ENCODE results near the gene RPL32.

The RPL32 gene

DNA sequence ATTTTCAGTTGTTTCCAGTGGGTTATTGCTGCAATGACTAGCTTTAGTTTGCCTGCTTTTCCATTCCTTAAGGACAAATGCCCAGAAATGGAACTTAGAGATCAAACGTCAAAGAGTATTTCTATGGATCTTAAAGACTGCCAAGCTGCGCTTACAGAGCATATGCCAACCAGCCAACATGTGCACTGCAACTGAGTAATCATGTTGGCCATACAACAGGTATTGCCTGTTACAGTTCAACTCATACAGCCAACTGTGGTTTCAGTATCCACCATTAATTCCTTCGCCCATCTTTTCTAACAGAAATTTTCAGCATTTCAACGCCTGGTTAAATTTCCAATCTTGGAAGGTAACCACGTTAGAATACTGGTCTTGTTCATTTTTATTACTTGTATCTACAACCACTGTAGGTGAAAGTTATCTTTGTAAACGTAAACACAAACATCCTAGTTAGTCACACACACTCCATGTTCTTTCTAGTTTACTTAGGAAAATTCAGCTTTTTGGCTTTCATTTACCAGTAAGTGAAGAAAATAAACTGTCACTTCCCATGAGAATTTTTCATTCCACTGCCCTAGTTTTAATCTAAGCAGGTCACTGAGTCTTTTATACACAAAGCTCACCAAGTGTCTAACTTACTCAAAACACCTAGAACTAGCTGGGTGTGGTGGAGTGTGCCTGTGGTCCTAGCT, 3.9 kb downstream of the RPL32 start:
- TF ChIP-seq, protein P1, sequence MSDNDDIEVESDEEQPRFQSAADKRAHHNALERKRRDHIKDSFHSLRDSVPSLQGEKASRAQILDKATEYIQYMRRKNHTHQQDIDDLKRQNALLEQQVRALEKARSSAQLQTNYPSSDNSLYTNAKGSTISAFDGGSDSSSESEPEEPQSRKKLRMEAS (IDR thresholded peaks at IDR 0.05) = no peak
- TF ChIP-seq EP300 (IDR thresholded peaks at IDR 0.05; ENCODE audit: borderline replicate concordance) = no peak
- no peak for TF ChIP-seq TEAD4 (IDR thresholded peaks at IDR 0.05)
- TF ChIP-seq TCF12 (IDR thresholded peaks at IDR 0.05; ENCODE audit: low read depth) = no peak
- no peak for TF ChIP-seq NFIC (IDR thresholded peaks at IDR 0.05)
- no peak for TF ChIP-seq YY1 (IDR thresholded peaks at IDR 0.05; ENCODE audit: low read depth)
- no peak for TF ChIP-seq EGR1 (IDR thresholded peaks at IDR 0.05)
- no peak for TF ChIP-seq FOXM1 (IDR thresholded peaks at IDR 0.05; ENCODE audit: borderline replicate concordance, low read depth)
- TF ChIP-seq ZBTB7A (IDR thresholded peaks at IDR 0.05; ENCODE audit: low read depth) = no peak
- TF ChIP-seq CEBPB (IDR thresholded peaks at IDR 0.05) = no peak
- TF ChIP-seq, protein P2, sequence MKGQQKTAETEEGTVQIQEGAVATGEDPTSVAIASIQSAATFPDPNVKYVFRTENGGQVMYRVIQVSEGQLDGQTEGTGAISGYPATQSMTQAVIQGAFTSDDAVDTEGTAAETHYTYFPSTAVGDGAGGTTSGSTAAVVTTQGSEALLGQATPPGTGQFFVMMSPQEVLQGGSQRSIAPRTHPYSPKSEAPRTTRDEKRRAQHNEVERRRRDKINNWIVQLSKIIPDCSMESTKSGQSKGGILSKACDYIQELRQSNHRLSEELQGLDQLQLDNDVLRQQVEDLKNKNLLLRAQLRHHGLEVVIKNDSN (IDR thresholded peaks at IDR 0.05) = no peak

GRCh38 chr3:12835052-12835665, 6.2 kb downstream of the RPL32 start:
- TF ChIP-seq, protein P1 (IDR thresholded peaks at IDR 0.05) = no peak
- no peak for TF ChIP-seq REST (IDR thresholded peaks at IDR 0.05; ENCODE audit: low read depth)

DNA sequence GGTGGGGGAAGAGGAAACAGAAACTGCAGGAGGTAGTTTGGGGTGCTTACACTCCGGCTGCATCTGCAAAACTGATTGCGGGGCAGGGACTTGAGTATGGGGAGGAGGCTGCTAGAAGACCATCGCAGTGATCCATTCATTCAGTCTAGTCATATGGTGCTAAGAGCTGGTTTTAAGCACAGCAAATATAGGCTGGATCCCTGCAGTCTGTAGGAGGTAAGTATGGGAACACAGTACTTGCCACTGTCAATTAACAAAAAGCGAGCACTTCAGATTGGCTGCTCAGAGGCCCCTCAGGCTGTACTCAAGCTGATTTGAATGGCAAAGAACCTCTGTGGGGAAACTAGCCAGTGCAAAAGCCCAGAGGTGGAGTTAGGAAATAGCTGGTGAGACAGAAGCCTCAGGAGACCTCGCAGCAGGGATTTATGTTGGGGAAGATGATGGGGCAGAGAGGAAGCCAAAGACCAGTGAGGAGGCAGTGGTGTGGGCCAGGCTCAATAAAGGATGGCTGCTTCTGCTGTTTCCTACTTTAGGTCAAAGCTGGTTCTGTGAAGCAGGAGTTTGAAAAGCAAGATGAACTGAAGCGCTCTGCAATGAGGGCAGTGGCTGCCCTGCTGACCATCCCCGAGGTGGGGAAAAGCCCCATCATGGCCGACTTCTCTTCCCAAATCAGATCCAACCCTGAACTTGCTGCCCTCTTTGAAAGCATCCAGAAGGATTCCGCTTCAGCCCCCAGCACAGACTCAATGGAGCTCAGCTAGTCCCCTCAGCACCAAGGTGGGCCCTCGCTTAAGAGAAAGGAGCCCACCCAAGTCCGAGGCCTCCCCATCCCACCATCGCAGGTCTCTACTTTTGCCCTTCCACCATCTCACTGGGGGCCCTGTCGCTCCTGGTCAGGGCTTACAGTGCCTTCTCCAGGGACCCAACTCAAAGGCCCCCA, 7.9 kb downstream of the RPL32 start:
- TF ChIP-seq TEAD4 (IDR thresholded peaks at IDR 0.05) = no peak
- TF ChIP-seq, protein P1 (IDR thresholded peaks at IDR 0.05) = no peak
- TF ChIP-seq TCF12 (IDR thresholded peaks at IDR 0.05; ENCODE audit: low read depth) = no peak
- no peak for TF ChIP-seq NFIC (IDR thresholded peaks at IDR 0.05)
- TF ChIP-seq, protein P2 (IDR thresholded peaks at IDR 0.05) = no peak
- TF ChIP-seq REST (IDR thresholded peaks at IDR 0.05; ENCODE audit: low read depth) = no peak
- no peak for TF ChIP-seq RAD21 (IDR thresholded peaks at IDR 0.05; ENCODE audit: low read depth)
- no peak for TF ChIP-seq TAF1 (IDR thresholded peaks at IDR 0.05; ENCODE audit: low read depth)
- TF ChIP-seq YY1 (IDR thresholded peaks at IDR 0.05; ENCODE audit: low read depth) = no peak
- no peak for TF ChIP-seq ZBTB7A (IDR thresholded peaks at IDR 0.05; ENCODE audit: low read depth)

DNA sequence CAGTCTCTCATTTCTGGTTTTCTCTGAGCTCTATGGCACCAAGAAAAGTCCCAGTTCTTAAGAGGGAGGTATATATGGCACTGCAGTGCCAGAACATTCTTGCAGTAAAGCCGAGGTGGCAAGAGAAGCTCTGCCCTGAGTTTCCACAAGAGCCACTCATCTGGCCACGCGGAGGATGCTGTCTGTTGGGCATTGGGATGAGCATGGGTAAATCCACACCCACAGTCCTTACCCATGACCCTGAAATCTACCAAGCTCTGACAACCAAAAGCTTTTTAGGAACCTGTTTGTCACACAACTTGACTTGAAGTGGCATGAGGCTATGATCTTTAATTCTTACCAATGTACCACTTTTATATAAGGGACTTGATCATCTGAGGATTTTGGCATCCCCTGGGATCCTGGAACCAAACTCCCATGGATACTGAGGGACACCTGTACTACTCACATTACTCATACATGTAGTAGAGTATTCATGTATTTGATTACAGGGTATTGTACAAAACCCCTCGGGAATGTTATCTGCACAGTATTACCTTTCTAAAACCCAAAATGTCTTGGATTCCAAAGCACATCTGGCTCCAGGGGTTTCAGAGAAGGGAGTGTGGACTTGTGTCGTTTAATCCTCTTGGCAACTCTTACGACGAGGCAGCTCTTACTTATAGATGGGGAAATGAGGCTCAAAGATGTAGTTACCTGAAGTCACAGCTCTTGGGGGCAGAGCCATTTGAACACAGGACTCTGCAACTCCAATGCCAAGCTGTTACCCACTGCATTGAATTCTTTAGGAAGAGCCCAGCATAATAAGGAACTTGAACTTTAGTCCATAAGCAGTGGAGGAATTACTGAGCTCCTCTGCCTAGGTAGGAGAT, 8.8 kb downstream of the RPL32 start:
- TF ChIP-seq, protein P2 (IDR thresholded peaks at IDR 0.05) = no peak

All from Ishikawa (cell line).